ENCODE results near the gene GALK1.

- TF ChIP-seq EP300 (IDR thresholded peaks at IDR 0.05) (no peak), POLR2A (IDR thresholded peaks at IDR 0.05) (no peak), POLR2AphosphoS5 (IDR thresholded peaks at IDR 0.05) (no peak)
Measured at GRCh38 chr17:75803883-75804282, 38.9 kb upstream of the GALK1 start.
